HepG2 (cell line): ENCODE measurements around the gene SALL4. TPM values are rescaled to one million over a fixed set of nuclear protein-coding genes. Genes with fewer than 3 reads are reported as not detected.
A peak's percentile ranks its signal among the peaks of the same experiment; 100 is the strongest.

Experiments
- FUBP1 ChIP-seq: sonication (generic); formaldehyde crosslinking; IDR thresholded peaks from 2 replicates; pipeline ENCODE4 v1.5.1; 2020; ENCODE audit warnings: missing genetic modification reagents, mild to moderate bottlenecking, borderline replicate concordance
- GRHL1 ChIP-seq: sonication (generic); formaldehyde crosslinking; conservative IDR thresholded peaks from 2 replicates; pipeline ENCODE4 v1.8.0; 2022; ENCODE audit warnings: missing genetic modification reagents
- GTF2F1 ChIP-seq: fragments of 150-350 bp; IDR thresholded peaks from 2 replicates; pipeline ENCODE4 v1.6.1; 2014; ENCODE audit warnings: low read length
- HDAC6 ChIP-seq: fragments of 200-600 bp; sonication (generic); IDR thresholded peaks from 2 replicates; pipeline ENCODE4 v1.7.0; 2017; ENCODE audit warnings: mild to moderate bottlenecking, antibody characterized with exemption, low read length, low read depth
- HNF4A ChIP-seq: sonication (generic); formaldehyde crosslinking; IDR thresholded peaks from 2 replicates; pipeline ENCODE4 v1.4.0; 2020; ENCODE audit warnings: missing genetic modification reagents
- KDM3A ChIP-seq: IDR thresholded peaks from 2 replicates; pipeline ENCODE4 v1.6.1; 2018; ENCODE audit warnings: low read depth, missing compliant biosample characterization
- KLF11 ChIP-seq: IDR thresholded peaks from 2 replicates; pipeline ENCODE4 v1.6.1; 2016; ENCODE audit warnings: missing compliant biosample characterization
- SMAD9 ChIP-seq: sonication (generic); formaldehyde crosslinking; IDR thresholded peaks from 2 replicates; pipeline ENCODE4 v1.5.1; 2020; ENCODE audit warnings: mild to moderate bottlenecking, missing genetic modification reagents
- STAT6 ChIP-seq: sonication (generic); formaldehyde crosslinking; IDR thresholded peaks from 2 replicates; pipeline ENCODE4 v1.4.0; 2020; ENCODE audit warnings: missing genetic modification reagents, mild to moderate bottlenecking, borderline replicate concordance
- TBX2 ChIP-seq: sonication (generic); formaldehyde crosslinking; IDR thresholded peaks from 2 replicates; pipeline ENCODE4 v1.5.0; 2020; ENCODE audit warnings: missing genetic modification reagents, mild to moderate bottlenecking, borderline replicate concordance
- TBX3 ChIP-seq: fragments of 450-650 bp; IDR thresholded peaks from 2 replicates; pipeline ENCODE4 v1.6.1; 2017; ENCODE audit warnings: antibody characterized with exemption, mild to moderate bottlenecking, inconsistent platforms, borderline replicate concordance
- TERF1 ChIP-seq: sonication (generic); formaldehyde crosslinking; IDR thresholded peaks from 2 replicates; pipeline ENCODE4 v1.8.0; 2022; ENCODE audit warnings: mild to moderate bottlenecking, missing genetic modification reagents, moderate library complexity
- ZBTB20 ChIP-seq: sonication (generic); formaldehyde crosslinking; IDR thresholded peaks from 2 replicates; pipeline ENCODE4 v1.8.1; 2023; ENCODE audit warnings: missing genetic modification reagents, low read depth, mild to moderate bottlenecking, borderline replicate concordance
- ZBTB42 ChIP-seq: sonication (generic); formaldehyde crosslinking; IDR thresholded peaks from 2 replicates; pipeline ENCODE4 v1.5.0; 2020; ENCODE audit warnings: mild to moderate bottlenecking, missing genetic modification reagents
- ZNF256 ChIP-seq: sonication (generic); formaldehyde crosslinking; conservative IDR thresholded peaks from 2 replicates; pipeline ENCODE4 v1.4.0; 2020; ENCODE audit warnings: missing genetic modification reagents
- ZNF276 ChIP-seq: sonication (generic); formaldehyde crosslinking; IDR thresholded peaks from 2 replicates; pipeline ENCODE4 v1.4.0; 2020; ENCODE audit warnings: mild to moderate bottlenecking, low read depth, missing genetic modification reagents
- ZNF296 ChIP-seq: sonication (generic); formaldehyde crosslinking; conservative IDR thresholded peaks from 2 replicates; pipeline ENCODE4 v1.5.0; 2020; ENCODE audit warnings: mild to moderate bottlenecking, missing genetic modification reagents
- ZNF451 ChIP-seq: sonication (generic); formaldehyde crosslinking; IDR thresholded peaks from 2 replicates; pipeline ENCODE4 v1.5.0; 2020; ENCODE audit warnings: mild to moderate bottlenecking, missing genetic modification reagents
- ZNF468 ChIP-seq: sonication (generic); formaldehyde crosslinking; IDR thresholded peaks from 2 replicates; pipeline ENCODE4 v1.8.0; 2022; ENCODE audit warnings: mild to moderate bottlenecking, moderate library complexity, missing genetic modification reagents
- ZNF549 ChIP-seq: sonication (generic); formaldehyde crosslinking; IDR thresholded peaks from 2 replicates; pipeline ENCODE4 v1.5.0; 2020; ENCODE audit warnings: missing genetic modification reagents
- ZNF652 ChIP-seq: IDR thresholded peaks from 2 replicates; pipeline ENCODE4 v1.6.1; 2016; ENCODE audit warnings: low read depth, borderline replicate concordance
- polyA plus RNA-seq, 8 experiments: library from polyadenylated mRNA; depleted of rRNA in 3 of 8; stranded (reverse) in 7 of 8; unstranded in 1 of 8; fragments of >200 nt; fragmentation: Illumina TruSeq in 4 of 8; extraction: Trizol in 4 of 8; gene quantifications; 2 replicates each; pipeline versions ENCODE4 v1.2.1 to v1.2.3, GENCODE V29; 2011 to 2016; ENCODE audit warnings: low read depth in 4 of 8, missing spikeins in 1 of 8, mixed read lengths in 1 of 8; ENCODE audit not compliant: insufficient read depth in 1 of 8
- total RNA-seq, 5 experiments: library from RNA; depleted of rRNA; stranded (reverse); fragments of >200 nt; fragmentation: Illumina TruSeq; extraction: Trizol; gene quantifications; 2 replicates each; pipeline ENCODE4 v1.2.3, GENCODE V29; 2016; ENCODE audit warnings: low read depth in 1 of 5

SALL4 gene
- total and polyA plus RNA-seq, 2 of the 13 experiments (the other 11 are each of a cell fraction or from before 2014, with no cell fraction given), result 0.33 to 1.8 TPM

- TF ChIP-seq TERF1 (CRISPR knock-in tag) (no peak), HNF4A (no peak; the same call in 1 of the 2 replicates), ZNF276 (CRISPR knock-in tag) (no peak), STAT6 (CRISPR knock-in tag) (no peak), TBX3 (peak; percentile 96), HDAC6 (no peak), ZNF549 (CRISPR knock-in tag) (no peak), GTF2F1 (no peak), KLF11 (CRISPR knock-in tag) (no peak), TBX2 (CRISPR knock-in tag) (peak; percentile 96), ZNF256 (CRISPR knock-in tag) (no peak), ZBTB42 (no peak), ZNF468 (CRISPR knock-in tag) (no peak), ZBTB20 (CRISPR knock-in tag) (no peak), KDM3A (CRISPR knock-in tag) (0 out of 2 replicates have a peak, but pooled peaks have one; percentile 24), ZNF451 (CRISPR knock-in tag) (no peak), FUBP1 (CRISPR knock-in tag) (no peak; the same call in 1 of the 2 replicates), GRHL1 (CRISPR knock-in tag) (no peak), ZNF296 (CRISPR knock-in tag) (no peak), SMAD9 (CRISPR knock-in tag) (no peak), ZNF652 (CRISPR knock-in tag) (peak; percentile 26; the same call in 1 of the 2 replicates)
Measured at GRCh38 chr20:51760905-51761546, 41.3 kb downstream of the SALL4 start (continued).
